ENCODE results near the gene UHMK1.

UHMK1 gene

GRCh38 chr1:162536511-162536910 is 38.9 kb downstream of the UHMK1 start:
- H3K27me3 ChIP-seq, result no peaks in the 10 kb centered on the region
- TF ChIP-seq CTCF (IDR thresholded peaks at IDR 0.05; ENCODE audit: low read depth, low read length), result no peak
- H3K9me3 ChIP-seq, result no peaks in the 10 kb centered on the region
- H3K4me3 ChIP-seq (ENCODE audit: low read depth, low read length), result no peak overlapping the region
- no peaks in the 10 kb centered on the region for H3K4me1 ChIP-seq
- no peaks in the 10 kb centered on the region for H3K36me3 ChIP-seq
- no peak for DNase-seq

- Histone ChIP-seq H3K4me1 (no peaks in the 10 kb centered on the region), H3K36me3 (no peaks in the 10 kb centered on the region), H3K9me3 (no peaks in the 10 kb centered on the region), H3K4me3 (ENCODE audit: low read depth, low read length) (no peak overlapping the region), H3K27me3 (no peaks in the 10 kb centered on the region)
- no peak for DNase-seq
- TF ChIP-seq CTCF (IDR thresholded peaks at IDR 0.05; ENCODE audit: low read depth, low read length), result no peak
Observed at GRCh38 chr1:162537216-162537615, 39.6 kb downstream of the UHMK1 start.

- H3K36me3 ChIP-seq, result no peaks in the 10 kb centered on the region
- TF ChIP-seq CTCF (IDR thresholded peaks at IDR 0.05; ENCODE audit: low read depth, low read length), result no peak
- H3K9me3 ChIP-seq, result 0 out of 2 replicates have a peak, but pooled peaks cover 2% of the 10 kb centered on the region
- DNase-seq, result no peak
- no peak overlapping the region for H3K4me3 ChIP-seq (ENCODE audit: low read depth, low read length)
- no peaks in the 10 kb centered on the region for H3K4me1 ChIP-seq
- no peaks in the 10 kb centered on the region for H3K27me3 ChIP-seq
Observed at GRCh38 chr1:162538815-162539431, 41.3 kb downstream of the UHMK1 start.

GRCh38 chr1:162541619-162542141 is 44.1 kb downstream of the UHMK1 start:
- 0 out of 2 replicates have a peak, but pooled peaks cover 2% of the 10 kb centered on the region for H3K9me3 ChIP-seq
- DNase-seq, result no peak
- no peak for TF ChIP-seq CTCF (IDR thresholded peaks at IDR 0.05; ENCODE audit: low read depth, low read length)
- H3K27me3 ChIP-seq, result no peaks in the 10 kb centered on the region
- H3K4me3 ChIP-seq (ENCODE audit: low read depth, low read length), result no peak overlapping the region
- H3K36me3 ChIP-seq, result no peaks in the 10 kb centered on the region
- no peaks in the 10 kb centered on the region for H3K4me1 ChIP-seq

GRCh38 chr1:162543228-162543627 is 45.6 kb downstream of the UHMK1 start:
- Histone ChIP-seq H3K4me3 (ENCODE audit: low read depth, low read length) (no peak overlapping the region), H3K27me3 (no peaks in the 10 kb centered on the region), H3K36me3 (no peaks in the 10 kb centered on the region), H3K9me3 (0 out of 2 replicates have a peak, but pooled peaks cover 2% of the 10 kb centered on the region), H3K4me1 (no peaks in the 10 kb centered on the region)
- no peak for DNase-seq
- TF ChIP-seq CTCF (IDR thresholded peaks at IDR 0.05; ENCODE audit: low read depth, low read length), result no peak

- Histone ChIP-seq H3K4me3 (ENCODE audit: low read depth, low read length) (no peak overlapping the region), H3K27me3 (no peaks in the 10 kb centered on the region), H3K4me1 (no peaks in the 10 kb centered on the region), H3K36me3 (no peaks in the 10 kb centered on the region), H3K9me3 (0 out of 2 replicates have a peak, but pooled peaks cover 2% of the 10 kb centered on the region)
- no peak for TF ChIP-seq CTCF (IDR thresholded peaks at IDR 0.05; ENCODE audit: low read depth, low read length)
- DNase-seq, result no peak
Observed at GRCh38 chr1:162548170-162548569, 50.6 kb downstream of the UHMK1 start.
